ENCODE results near the gene HNRNPH3.

DNA sequence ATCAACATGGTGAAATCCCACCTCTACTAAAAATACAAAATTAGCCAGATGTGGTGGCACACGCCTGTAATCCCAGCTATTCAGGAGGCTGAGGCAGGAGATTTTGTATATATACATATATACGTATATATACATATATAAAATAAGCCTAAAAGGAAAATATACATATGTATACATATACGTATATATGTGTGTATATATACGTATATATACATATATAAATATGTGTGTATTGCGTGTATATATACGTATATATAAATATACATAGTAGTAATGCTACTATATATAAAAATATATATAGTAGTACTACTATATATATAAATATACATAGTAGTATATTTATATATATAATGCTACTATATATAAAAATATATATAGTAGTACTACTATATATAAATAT lies 27.3 kb downstream of the HNRNPH3 start:
- TF ChIP-seq, protein P1, sequence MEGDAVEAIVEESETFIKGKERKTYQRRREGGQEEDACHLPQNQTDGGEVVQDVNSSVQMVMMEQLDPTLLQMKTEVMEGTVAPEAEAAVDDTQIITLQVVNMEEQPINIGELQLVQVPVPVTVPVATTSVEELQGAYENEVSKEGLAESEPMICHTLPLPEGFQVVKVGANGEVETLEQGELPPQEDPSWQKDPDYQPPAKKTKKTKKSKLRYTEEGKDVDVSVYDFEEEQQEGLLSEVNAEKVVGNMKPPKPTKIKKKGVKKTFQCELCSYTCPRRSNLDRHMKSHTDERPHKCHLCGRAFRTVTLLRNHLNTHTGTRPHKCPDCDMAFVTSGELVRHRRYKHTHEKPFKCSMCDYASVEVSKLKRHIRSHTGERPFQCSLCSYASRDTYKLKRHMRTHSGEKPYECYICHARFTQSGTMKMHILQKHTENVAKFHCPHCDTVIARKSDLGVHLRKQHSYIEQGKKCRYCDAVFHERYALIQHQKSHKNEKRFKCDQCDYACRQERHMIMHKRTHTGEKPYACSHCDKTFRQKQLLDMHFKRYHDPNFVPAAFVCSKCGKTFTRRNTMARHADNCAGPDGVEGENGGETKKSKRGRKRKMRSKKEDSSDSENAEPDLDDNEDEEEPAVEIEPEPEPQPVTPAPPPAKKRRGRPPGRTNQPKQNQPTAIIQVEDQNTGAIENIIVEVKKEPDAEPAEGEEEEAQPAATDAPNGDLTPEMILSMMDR (IDR thresholded peaks at IDR 0.05; ENCODE audit: low read length) = no peak
- no peak for TF ChIP-seq EZH2 (optimal IDR thresholded peaks at IDR 0.05; ENCODE audit: low read depth, low read length)
